ENCODE data around the gene CRHR1.

Gene CRHR1

GRCh38 chr17:45782889-45783592, 1.1 kb upstream of the CRHR1 start:
- TF ChIP-seq FOXP2 (optimal IDR thresholded peaks at IDR 0.05; ENCODE audit: control extremely low read depth, extremely low read length, insufficient read depth) (no peak), EZH2 (IDR thresholded peaks at IDR 0.05) (no peak), POLR2AphosphoS5 (IDR thresholded peaks at IDR 0.05; ENCODE audit: borderline replicate concordance, low read depth, low read length) (no peak)
- Histone ChIP-seq H3K9me3 (ENCODE audit: low read depth, low read length) (no peaks in the 10 kb centered on the region), H3K27ac (no peak overlapping the region), H3K36me3 (ENCODE audit: insufficient read depth, low read length) (no peaks in the 10 kb centered on the region), H3K4me3 (peak overlapping the region; percentile 82), H3K9ac (ENCODE audit: insufficient read length) (no peak overlapping the region)
- no peak for DNase-seq (ENCODE audit: low read depth, low spot score)

DNA sequence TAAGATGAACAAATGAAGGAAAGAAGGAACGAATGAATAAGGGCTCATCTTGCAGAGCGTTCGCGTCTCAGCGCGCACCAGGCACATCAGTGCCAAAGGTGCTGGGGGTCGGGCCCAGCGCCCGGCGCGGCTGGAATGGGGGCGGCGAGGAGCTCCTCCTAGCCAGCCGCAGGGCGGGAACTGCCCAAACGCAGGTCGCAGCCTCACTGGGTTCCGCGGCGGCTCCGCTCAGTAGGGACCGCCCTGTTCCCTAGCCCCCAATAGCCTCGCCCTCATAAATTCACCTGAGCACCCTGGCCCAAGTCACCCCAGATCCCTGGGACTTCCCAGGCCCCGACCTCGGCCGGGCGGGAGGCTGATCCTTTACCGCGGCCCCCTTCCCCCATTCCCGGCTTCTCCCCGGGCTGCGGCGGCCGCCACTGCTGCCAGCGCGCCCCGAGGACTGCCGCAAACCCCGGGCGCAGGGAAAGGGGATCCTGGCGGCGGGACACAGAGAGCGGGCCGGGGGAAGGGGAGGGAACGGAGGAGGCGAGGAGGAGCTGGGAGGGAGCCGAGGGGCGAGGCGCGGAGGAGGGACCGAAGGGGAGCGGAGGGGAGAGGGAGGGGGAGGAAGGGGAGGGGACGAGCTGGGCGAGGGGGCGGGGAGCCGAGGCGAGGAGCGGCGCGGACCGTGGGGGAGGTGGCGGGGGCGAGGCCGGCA, 377 bp upstream of the CRHR1 start:
- Histone ChIP-seq H3K9ac (ENCODE audit: insufficient read length) (no peak overlapping the region), H3K36me3 (ENCODE audit: insufficient read depth, low read length) (no peaks in the 10 kb centered on the region), H3K27ac (no peak overlapping the region), H3K4me3 (peak overlapping the region; percentile 82), H3K9me3 (ENCODE audit: low read depth, low read length) (no peaks in the 10 kb centered on the region)
- TF ChIP-seq POLR2AphosphoS5 (IDR thresholded peaks at IDR 0.05; ENCODE audit: borderline replicate concordance, low read depth, low read length): no peak
- TF ChIP-seq EZH2 (IDR thresholded peaks at IDR 0.05): no peak
- no peak for TF ChIP-seq FOXP2 (optimal IDR thresholded peaks at IDR 0.05; ENCODE audit: control extremely low read depth, extremely low read length, insufficient read depth)
- no peak for DNase-seq (ENCODE audit: low read depth, low spot score)

DNA sequence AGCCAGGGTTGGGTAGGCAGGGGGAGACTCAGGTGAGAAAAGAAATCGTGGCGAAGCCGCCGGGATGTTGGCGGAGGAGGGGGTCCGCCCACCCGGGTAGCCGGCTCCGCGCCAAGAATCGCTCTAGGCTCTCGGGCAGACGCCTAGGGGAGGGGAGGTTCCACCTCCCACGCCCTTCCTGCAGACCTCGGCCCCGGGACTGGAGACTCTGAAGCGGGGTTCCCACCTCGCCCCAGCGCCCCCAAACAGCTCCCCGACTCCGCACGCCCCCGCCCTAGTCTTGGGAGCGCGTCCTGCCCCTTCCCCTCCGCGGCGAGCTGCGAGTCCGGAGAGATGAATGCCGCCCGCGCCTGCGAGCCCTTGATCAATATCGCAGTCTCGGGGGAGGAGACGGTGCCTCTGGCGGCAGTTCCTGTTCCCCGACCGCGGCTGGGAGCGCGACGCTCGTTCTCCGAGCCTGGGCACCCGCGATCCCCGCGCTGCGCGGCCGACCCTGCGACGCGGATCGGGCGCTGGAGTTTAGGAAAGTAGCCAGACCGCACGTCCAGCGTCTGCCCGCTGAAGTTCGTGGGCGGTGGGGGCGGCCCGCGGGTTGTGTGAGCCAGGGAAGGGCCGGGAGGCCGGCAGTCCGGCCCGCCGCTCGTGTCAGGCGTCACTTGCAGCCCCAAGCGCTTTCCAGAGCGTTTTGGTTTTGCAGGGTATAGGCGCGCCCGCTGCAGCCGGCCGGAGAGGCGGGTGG, 790 bp downstream of the CRHR1 start:
- Histone ChIP-seq H3K9me3 (ENCODE audit: low read depth, low read length) (no peaks in the 10 kb centered on the region), H3K36me3 (ENCODE audit: insufficient read depth, low read length) (no peaks in the 10 kb centered on the region), H3K9ac (ENCODE audit: insufficient read length) (no peak overlapping the region), H3K27ac (no peak overlapping the region), H3K4me3 (peak overlapping the region; percentile 82)
- peak; percentile 79 for TF ChIP-seq EZH2 (IDR thresholded peaks at IDR 0.05)
- TF ChIP-seq POLR2AphosphoS5 (IDR thresholded peaks at IDR 0.05; ENCODE audit: borderline replicate concordance, low read depth, low read length): no peak
- DNase-seq (ENCODE audit: low read depth, low spot score): no peak

DNA sequence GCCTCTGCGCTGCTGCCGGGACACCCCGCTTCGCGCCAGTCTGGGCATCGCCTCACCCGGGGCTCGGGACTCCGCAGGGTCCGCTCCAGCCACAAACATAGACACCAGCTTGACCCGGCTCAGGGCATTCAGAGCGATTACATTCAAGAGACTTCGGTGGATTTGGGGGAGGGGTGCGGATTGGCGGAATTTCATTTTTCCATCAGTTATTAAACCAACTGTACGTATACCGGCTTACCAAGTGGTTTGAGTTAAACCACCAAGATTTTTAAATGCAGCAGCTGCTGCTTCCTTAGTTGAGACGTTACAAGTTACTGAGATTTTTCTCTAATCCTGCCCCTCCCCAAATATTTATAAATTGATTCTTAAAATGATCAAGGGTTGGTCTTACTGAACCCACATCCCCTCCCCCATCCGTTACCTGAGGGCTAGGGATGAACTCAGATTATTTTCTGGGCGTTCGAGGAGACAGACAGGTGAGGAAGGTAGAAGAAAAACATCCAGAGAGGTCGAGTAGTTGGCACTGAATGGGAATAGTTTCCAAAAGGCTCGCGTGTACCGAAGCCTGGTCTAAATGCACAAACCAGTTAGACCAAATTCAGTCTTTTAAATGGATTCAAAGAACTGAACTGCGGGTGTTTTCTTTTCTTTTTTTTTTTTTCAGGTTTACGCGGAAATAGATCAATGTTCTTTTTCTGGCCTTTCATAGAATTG, 1.5 kb downstream of the CRHR1 start:
- no peak for DNase-seq (ENCODE audit: low read depth, low spot score)
- H3K27ac ChIP-seq: no peak overlapping the region
- TF ChIP-seq FOXP2 (optimal IDR thresholded peaks at IDR 0.05; ENCODE audit: control extremely low read depth, extremely low read length, insufficient read depth) (no peak), EZH2 (IDR thresholded peaks at IDR 0.05) (no peak), POLR2AphosphoS5 (IDR thresholded peaks at IDR 0.05; ENCODE audit: borderline replicate concordance, low read depth, low read length) (no peak)
- H3K9ac ChIP-seq (ENCODE audit: insufficient read length): no peak overlapping the region
- H3K9me3 ChIP-seq (ENCODE audit: low read depth, low read length): no peaks in the 10 kb centered on the region
- H3K4me3 ChIP-seq: no peak overlapping the region; the same call in 1 of the 2 replicates
- H3K36me3 ChIP-seq (ENCODE audit: insufficient read depth, low read length): no peaks in the 10 kb centered on the region

DNA sequence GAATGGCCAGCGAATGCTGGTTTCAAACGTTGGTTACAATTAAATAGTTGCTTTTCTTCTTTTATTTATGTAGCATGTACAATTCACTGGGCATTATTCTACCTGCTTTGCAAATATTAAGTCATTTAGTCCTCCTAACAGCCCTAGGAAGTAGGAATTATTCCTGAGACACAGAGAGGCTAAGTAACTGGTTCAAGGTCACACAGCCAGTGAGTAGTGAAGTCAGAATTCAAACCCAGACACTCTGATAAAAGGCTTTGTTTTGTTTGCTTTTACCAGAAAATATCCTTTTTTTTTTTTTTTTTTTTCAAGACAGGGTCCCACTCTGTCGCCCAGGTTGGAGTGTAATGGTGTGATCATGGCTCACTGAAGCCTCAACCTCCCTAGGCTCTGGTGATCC, 2.2 kb downstream of the CRHR1 start:
- Histone ChIP-seq H3K27ac (no peak overlapping the region), H3K36me3 (ENCODE audit: insufficient read depth, low read length) (no peaks in the 10 kb centered on the region), H3K4me3 (no peak overlapping the region), H3K9me3 (ENCODE audit: low read depth, low read length) (no peaks in the 10 kb centered on the region), H3K9ac (ENCODE audit: insufficient read length) (no peak overlapping the region)
- TF ChIP-seq EZH2 (IDR thresholded peaks at IDR 0.05): no peak
- no peak for TF ChIP-seq FOXP2 (optimal IDR thresholded peaks at IDR 0.05; ENCODE audit: control extremely low read depth, extremely low read length, insufficient read depth)
- TF ChIP-seq POLR2AphosphoS5 (IDR thresholded peaks at IDR 0.05; ENCODE audit: borderline replicate concordance, low read depth, low read length): no peak
- DNase-seq (ENCODE audit: low read depth, low spot score): no peak

- no peak for DNase-seq (ENCODE audit: low read depth, low spot score)
- TF ChIP-seq POLR2AphosphoS5 (IDR thresholded peaks at IDR 0.05; ENCODE audit: borderline replicate concordance, low read depth, low read length) (no peak), FOXP2 (optimal IDR thresholded peaks at IDR 0.05; ENCODE audit: control extremely low read depth, extremely low read length, insufficient read depth) (no peak), EZH2 (IDR thresholded peaks at IDR 0.05) (no peak)
- Histone ChIP-seq H3K27ac (no peak overlapping the region), H3K4me3 (no peak overlapping the region), H3K36me3 (ENCODE audit: insufficient read depth, low read length) (no peaks in the 10 kb centered on the region), H3K9me3 (ENCODE audit: low read depth, low read length) (no peaks in the 10 kb centered on the region), H3K9ac (ENCODE audit: insufficient read length) (no peak overlapping the region)
Observed at GRCh38 chr17:45787044-45787443, 2.9 kb downstream of the CRHR1 start.

DNA sequence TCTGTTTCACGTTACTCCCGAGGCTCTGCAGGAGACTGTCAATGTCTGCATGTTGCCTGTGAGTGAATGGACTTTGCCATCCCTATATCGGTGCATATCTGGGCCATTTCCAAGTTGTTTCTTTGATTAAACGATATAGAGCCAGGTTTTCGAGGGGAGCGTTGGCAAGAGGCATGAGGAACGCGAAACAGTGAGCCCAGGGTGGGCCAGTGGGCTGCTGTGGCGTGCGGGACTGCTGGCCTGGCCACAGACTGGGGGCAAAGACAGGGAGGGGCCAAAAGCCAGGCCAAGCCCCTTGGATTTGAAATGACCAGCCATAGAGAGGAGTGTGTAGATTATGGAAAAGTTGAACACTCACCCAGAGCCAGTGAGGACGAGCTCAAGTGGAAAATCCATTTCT, 3.5 kb downstream of the CRHR1 start:
- Histone ChIP-seq H3K9ac (ENCODE audit: insufficient read length) (no peak overlapping the region), H3K27ac (no peak overlapping the region), H3K4me3 (no peak overlapping the region), H3K36me3 (ENCODE audit: insufficient read depth, low read length) (no peaks in the 10 kb centered on the region), H3K9me3 (ENCODE audit: low read depth, low read length) (no peaks in the 10 kb centered on the region)
- no peak for DNase-seq (ENCODE audit: low read depth, low spot score)
- TF ChIP-seq EZH2 (IDR thresholded peaks at IDR 0.05): no peak
- TF ChIP-seq POLR2AphosphoS5 (IDR thresholded peaks at IDR 0.05; ENCODE audit: borderline replicate concordance, low read depth, low read length): no peak
- TF ChIP-seq FOXP2 (optimal IDR thresholded peaks at IDR 0.05; ENCODE audit: control extremely low read depth, extremely low read length, insufficient read depth): no peak

- no peaks in the 10 kb centered on the region for H3K9me3 ChIP-seq (ENCODE audit: low read depth, low read length)
- TF ChIP-seq FOXP2 (optimal IDR thresholded peaks at IDR 0.05; ENCODE audit: control extremely low read depth, extremely low read length, insufficient read depth): no peak
- no peak for TF ChIP-seq EZH2 (IDR thresholded peaks at IDR 0.05)
- no peak for TF ChIP-seq POLR2AphosphoS5 (IDR thresholded peaks at IDR 0.05; ENCODE audit: borderline replicate concordance, low read depth, low read length)
- no peak overlapping the region for H3K4me3 ChIP-seq
- no peak for DNase-seq (ENCODE audit: low read depth, low spot score)
- no peak overlapping the region for H3K27ac ChIP-seq
- no peak overlapping the region for H3K9ac ChIP-seq (ENCODE audit: insufficient read length)
- no peaks in the 10 kb centered on the region for H3K36me3 ChIP-seq (ENCODE audit: insufficient read depth, low read length)
Observed at GRCh38 chr17:45788057-45788456, 3.9 kb downstream of the CRHR1 start.
